WTC11 (cell line): ENCODE measurements around the gene RNF7. TPM values are rescaled to one million over a fixed set of nuclear protein-coding genes. Genes with fewer than 3 reads are reported as not detected.
"Not testable (repeated sequence)": the region's sequence is repeated elsewhere in the genome, so short reads cannot be mapped to it uniquely, and the experiment has no call there.

Source experiments
- ATAC-seq: fragments of 200-7000 bp; cut with Tn5 transposase; 2 replicates; pipeline ENCODE4 v1.10.0; 2021; ENCODE audit warnings: mild to moderate bottlenecking, moderate library complexity
- CTCF ChIA-PET: fragments of 300-600 bp; sonication (Branson Sonifier 250); formaldehyde crosslinking; loops from one replicate; lab custom pipeline; 2021; ENCODE audit warnings: antibody characterized with exemption; lab: Charles Lee
- POLR2A ChIA-PET: fragments of 350-600 bp; sonication (Branson Sonifier 250); formaldehyde crosslinking; loops from one replicate; lab custom pipeline; 2021; ENCODE audit warnings: antibody characterized with exemption; lab: Charles Lee
- DNase-seq: peaks from one replicate; pipeline ENCODE4 v3.0.0; 2021; ENCODE audit warnings: low spot score
- H3K27ac Mint-ChIP-seq: 2 replicates; pipeline ENCODE4 v1.8.0; 2021; ENCODE audit warnings: mixed read lengths
- H3K27me3 Mint-ChIP-seq: 2 replicates; pipeline ENCODE4 v1.8.0; 2021; ENCODE audit warnings: low read depth, mild to moderate bottlenecking, moderate library complexity, mixed read lengths
- H3K36me3 Mint-ChIP-seq: 2 replicates; pipeline ENCODE4 v1.8.0; 2021; ENCODE audit warnings: mixed read lengths
- H3K4me1 Mint-ChIP-seq: 2 replicates; pipeline ENCODE4 v1.8.0; 2022; ENCODE audit warnings: mixed read lengths
- H3K4me3 Mint-ChIP-seq: 2 replicates; pipeline ENCODE4 v1.8.0; 2021; ENCODE audit warnings: mild to moderate bottlenecking, moderate library complexity, mixed read lengths
- H3K9me3 Mint-ChIP-seq: 2 replicates; pipeline ENCODE4 v1.8.0; 2021; ENCODE audit warnings: mixed read lengths
- ARID4B ChIP-seq: sonication (generic); formaldehyde crosslinking; IDR thresholded peaks from 2 replicates; pipeline ENCODE4 v1.8.0; 2023; ENCODE audit warnings: missing genetic modification reagents, mild to moderate bottlenecking, borderline replicate concordance
- ATF1 ChIP-seq: sonication (generic); formaldehyde crosslinking; IDR thresholded peaks from 2 replicates; pipeline ENCODE4 v1.8.1; 2023; ENCODE audit warnings: mild to moderate bottlenecking, moderate library complexity, missing genetic modification reagents
- ATF2 ChIP-seq: sonication (generic); formaldehyde crosslinking; IDR thresholded peaks from 2 replicates; pipeline ENCODE4 v1.8.1; 2022; ENCODE audit warnings: low read depth, missing genetic modification reagents, borderline replicate concordance
- CBFB ChIP-seq: sonication (generic); formaldehyde crosslinking; IDR thresholded peaks from 2 replicates; pipeline ENCODE4 v1.8.1; 2022; ENCODE audit warnings: mild to moderate bottlenecking, low read depth, missing genetic modification reagents
- CDX4 ChIP-seq: fragments of 250-450 bp; sonication (Bioruptor Pico); IDR thresholded peaks from 2 replicates; pipeline ENCODE4 v1.9.0; 2021; ENCODE audit warnings: moderate library complexity, mild to moderate bottlenecking, inconsistent platforms, borderline replicate concordance
- E2F4 ChIP-seq: sonication (generic); formaldehyde crosslinking; IDR thresholded peaks from 2 replicates; pipeline ENCODE4 v1.8.1; 2022; ENCODE audit warnings: low read depth, mild to moderate bottlenecking, moderate library complexity, missing genetic modification reagents, borderline replicate concordance
- ESRRA ChIP-seq: sonication (generic); formaldehyde crosslinking; IDR thresholded peaks from 2 replicates; pipeline ENCODE4 v1.8.1; 2022; ENCODE audit warnings: mild to moderate bottlenecking, missing genetic modification reagents, borderline replicate concordance
- FOXJ3 ChIP-seq: sonication (generic); formaldehyde crosslinking; IDR thresholded peaks from 2 replicates; pipeline ENCODE4 v1.9.0; 2021; ENCODE audit warnings: missing genetic modification reagents, mild to moderate bottlenecking, borderline replicate concordance
- FOXP1 ChIP-seq: sonication (generic); formaldehyde crosslinking; IDR thresholded peaks from 2 replicates; pipeline ENCODE4 v1.8.0; 2022; ENCODE audit warnings: missing genetic modification reagents, mild to moderate bottlenecking, moderate library complexity, borderline replicate concordance
- HMGA2 ChIP-seq: fragments of 250-450 bp; sonication (Bioruptor Pico); IDR thresholded peaks from 2 replicates; pipeline ENCODE4 v1.4.0; 2021; ENCODE audit warnings: mild to moderate bottlenecking, moderate library complexity
- KAT7 ChIP-seq: sonication (generic); formaldehyde crosslinking; IDR thresholded peaks from 2 replicates; pipeline ENCODE4 v1.8.1; 2023; ENCODE audit warnings: missing genetic modification reagents, mild to moderate bottlenecking, borderline replicate concordance
- NR1H2 ChIP-seq: sonication (generic); formaldehyde crosslinking; IDR thresholded peaks from 2 replicates; pipeline ENCODE4 v1.9.0; 2021; ENCODE audit warnings: mild to moderate bottlenecking, moderate library complexity, missing genetic modification reagents
- NR2C2 ChIP-seq: sonication (generic); formaldehyde crosslinking; IDR thresholded peaks from 2 replicates; pipeline ENCODE4 v1.8.0; 2022; ENCODE audit warnings: mild to moderate bottlenecking, missing genetic modification reagents
- NR3C1 ChIP-seq: sonication (generic); formaldehyde crosslinking; conservative IDR thresholded peaks from 2 replicates; pipeline ENCODE4 v1.8.1; 2023; ENCODE audit warnings: low read depth, mild to moderate bottlenecking, missing genetic modification reagents
- PREB ChIP-seq: sonication (generic); formaldehyde crosslinking; IDR thresholded peaks from 2 replicates; pipeline ENCODE4 v1.8.1; 2022; ENCODE audit warnings: mild to moderate bottlenecking, missing genetic modification reagents, moderate library complexity, borderline replicate concordance
- PRRX2 ChIP-seq: fragments of 250-450 bp; sonication (Bioruptor Pico); IDR thresholded peaks from 2 replicates; pipeline ENCODE4 v1.8.0; 2021; ENCODE audit warnings: mild to moderate bottlenecking
- SMAD4 ChIP-seq: sonication (generic); formaldehyde crosslinking; IDR thresholded peaks from 2 replicates; pipeline ENCODE4 v1.8.0; 2022; ENCODE audit warnings: mild to moderate bottlenecking, missing genetic modification reagents
- SP1 ChIP-seq: sonication (generic); formaldehyde crosslinking; conservative IDR thresholded peaks from 2 replicates; pipeline ENCODE4 v1.8.1; 2022; ENCODE audit warnings: missing genetic modification reagents
- ZBTB21 ChIP-seq: sonication (generic); formaldehyde crosslinking; IDR thresholded peaks from 2 replicates; pipeline ENCODE4 v1.8.1; 2023; ENCODE audit warnings: mild to moderate bottlenecking, missing genetic modification reagents, borderline replicate concordance
- ZMAT4 ChIP-seq: fragments of 250-450 bp; sonication (Bioruptor Pico); IDR thresholded peaks from 2 replicates; pipeline ENCODE4 v1.9.0; 2021; ENCODE audit warnings: mild to moderate bottlenecking
- ZNF121 ChIP-seq: sonication (generic); formaldehyde crosslinking; IDR thresholded peaks from 2 replicates; pipeline ENCODE4 v1.8.0; 2023; ENCODE audit warnings: missing genetic modification reagents
- ZNF232 ChIP-seq: sonication (generic); formaldehyde crosslinking; IDR thresholded peaks from 2 replicates; pipeline ENCODE4 v1.8.0; 2022; ENCODE audit warnings: mild to moderate bottlenecking, missing genetic modification reagents
- ZNF425 ChIP-seq: fragments of 250-450 bp; sonication (Bioruptor Pico); conservative IDR thresholded peaks from 2 replicates; pipeline ENCODE4 v1.9.0; 2021; ENCODE audit warnings: mild to moderate bottlenecking
- ZNF671 ChIP-seq: fragments of 250-450 bp; sonication (Bioruptor Pico); IDR thresholded peaks from 2 replicates; pipeline ENCODE4 v1.8.0; 2021; ENCODE audit warnings: mild to moderate bottlenecking
- total RNA-seq: library from RNA; stranded (reverse); gene quantifications from 3 replicates; pipeline ENCODE4 v1.2.3, GENCODE V29; 2021

The RNF7 gene
- total RNA-seq, 1 experiment from 2014 or later, result 133 TPM

- no peak for DNase-seq
- no peak for ATAC-seq
- no peaks in the 10 kb centered on the region for H3K4me1 Mint-ChIP-seq
- no peak overlapping the region for H3K4me3 Mint-ChIP-seq
- H3K27ac Mint-ChIP-seq, result no peak overlapping the region
- H3K27me3 Mint-ChIP-seq, result no peaks in the 10 kb centered on the region
- peaks cover 10% of the 10 kb centered on the region for H3K9me3 Mint-ChIP-seq
- no peaks in the 10 kb centered on the region for H3K36me3 Mint-ChIP-seq
- TF ChIP-seq SP1 (CRISPR knock-in tag), result no peak
- TF ChIP-seq E2F4 (CRISPR knock-in tag), result no peak
- no peak for TF ChIP-seq KAT7
- no peak for TF ChIP-seq ZNF232 (CRISPR knock-in tag)
- no peak for TF ChIP-seq NR3C1 (CRISPR knock-in tag)
- no peak for TF ChIP-seq ZNF671 (CRISPR knock-in tag)
- TF ChIP-seq ZNF121 (CRISPR knock-in tag), result no peak
- no peak for TF ChIP-seq CBFB
- no peak for TF ChIP-seq PREB (CRISPR knock-in tag)
- no peak for TF ChIP-seq ATF2 (CRISPR knock-in tag)
- no peak for TF ChIP-seq SMAD4 (CRISPR knock-in tag)
- no peak for TF ChIP-seq ZMAT4 (CRISPR knock-in tag)
- no peak for TF ChIP-seq ESRRA (CRISPR knock-in tag)
- TF ChIP-seq HMGA2 (CRISPR knock-in tag), result no peak
- no peak for TF ChIP-seq FOXJ3
- TF ChIP-seq CDX4, result no peak
- no peak for TF ChIP-seq FOXP1 (CRISPR knock-in tag)
- TF ChIP-seq NR1H2 (CRISPR knock-in tag), result no peak
- no peak for TF ChIP-seq ATF1
- no peak for TF ChIP-seq NR2C2 (CRISPR knock-in tag)
- ChIA-PET CTCF (no interaction called here), POLR2A (no interaction called here)
Measured at GRCh38 chr3:141784531-141784930, 46.4 kb downstream of the RNF7 start.

- Mint-ChIP-seq H3K4me3 (no peak overlapping the region), H3K36me3 (no peaks in the 10 kb centered on the region), H3K27me3 (no peaks in the 10 kb centered on the region), H3K9me3 (peaks cover 5% of the 10 kb centered on the region), H3K27ac (no peak overlapping the region), H3K4me1 (no peaks in the 10 kb centered on the region)
- ChIA-PET POLR2A (no interaction called here), CTCF (interaction anchor here (0.6 to 2.1 kb wide), 3 partner anchors 46 to 125 kb away, joined by 3 to 5 read pairs (median 3); no protein-coding TSS in a partner anchor)
- TF ChIP-seq ZBTB21 (CRISPR knock-in tag), result no peak
- no peak for TF ChIP-seq ARID4B (CRISPR knock-in tag)
- no peak for TF ChIP-seq ATF1
- no peak for TF ChIP-seq ZNF425 (CRISPR knock-in tag)
- no peak for TF ChIP-seq PRRX2
- ATAC-seq (no peak), DNase-seq (no peak)
Measured at GRCh38 chr3:141788149-141788548, 50.1 kb downstream of the RNF7 start.

GRCh38 chr3:141788750-141789149 is 50.7 kb downstream of the RNF7 start:
- H3K27ac Mint-ChIP-seq, POLR2A ChIA-PET, H3K9me3 Mint-ChIP-seq, ATAC-seq, H3K27me3 Mint-ChIP-seq, H3K4me1 Mint-ChIP-seq, H3K4me3 Mint-ChIP-seq, DNase-seq, H3K36me3 Mint-ChIP-seq: not testable (repeated sequence)
- CTCF ChIA-PET, result interaction anchor here (0.9 to 2.1 kb wide), 3 partner anchors 30 to 124 kb away, joined by 3 to 5 read pairs (median 4); no protein-coding TSS in a partner anchor
